Tibial artery (tissue), 4 donors: ENCODE data around the gene SLC3A2.

Experiments
- DNase-seq, 2 donors: peaks; one replicate each; pipeline ENCODE4 v3.0.0-alpha.2; 2019
- H3K27ac ChIP-seq, 2 donors: fragments of 200-600 bp; sonication (generic) in 1 of 2; 1 replicate in 1 of 2; 2 replicates in 1 of 2; pipeline ENCODE4 v1.5.1; 2018 to 2019; ENCODE audit warnings: mild to moderate bottlenecking in 1 of 2
- H3K27me3 ChIP-seq, 2 donors: fragments of 200-600 bp; sonication (generic) in 1 of 2; one replicate each; pipeline versions ENCODE4 v1.5.1 to v1.6.0; 2016 to 2019
- H3K36me3 ChIP-seq, 3 donors: fragments of 200-600 bp; sonication (generic) in 2 of 3; one replicate each; pipeline ENCODE4 v1.5.1; 2016 to 2019; ENCODE audit warnings: mild to moderate bottlenecking in 2 of 3
- H3K4me1 ChIP-seq, 4 donors: fragments of 200-600 bp; sonication (generic) in 2 of 4; 1 replicate in 3 of 4; 2 replicates in 1 of 4; pipeline ENCODE4 v1.5.1; 2016 to 2019
- H3K4me3 ChIP-seq, 2 donors: fragments of 200-600 bp; sonication (generic) in 1 of 2; 1 replicate in 1 of 2; 2 replicates in 1 of 2; pipeline ENCODE4 v1.5.1; 2018 to 2019; ENCODE audit warnings: mild to moderate bottlenecking in 2 of 2
- H3K9me3 ChIP-seq, 3 donors: fragments of 200-600 bp; sonication (generic) in 1 of 3; one replicate each; pipeline ENCODE4 v1.5.1; 2016 to 2019
- CTCF ChIP-seq, 2 experiments: fragments of 200-600 bp in 1 of 2; fragments of 450-650 bp in 1 of 2; IDR thresholded peaks; one replicate each; pipeline ENCODE4 v1.5.1; 2017 to 2019; ENCODE audit warnings: antibody characterized with exemption in 2 of 2, mild to moderate bottlenecking in 1 of 2, moderate library complexity in 1 of 2
- intact Hi-C: fragments of 100-400 bp; cut with DNase I; formaldehyde crosslinking; loops from one replicate; pipeline ENCODE4 v1.15.0; 2023; ENCODE audit warnings: low total_unique reads

Gene SLC3A2

GRCh38 chr11:62882431-62882749, 1.7 kb downstream of the SLC3A2 start:
- peak overlapping the region; percentile 78 to 94 for H3K4me3 ChIP-seq
- peaks cover 0 to 63% (median 51%) of the 10 kb centered on the region in 4 donors for H3K4me1 ChIP-seq
- no peak for TF ChIP-seq CTCF (IDR thresholded peaks at IDR 0.05)
- no peaks in the 10 kb centered on the region for H3K9me3 ChIP-seq
- H3K27me3 ChIP-seq: no peaks in the 10 kb centered on the region
- H3K36me3 ChIP-seq: peaks cover 49 to 52% (median 50%) of the 10 kb centered on the region in 3 donors
- no peak for DNase-seq
- intact Hi-C loops: no loop called here
- H3K27ac ChIP-seq: peak overlapping the region; percentile 95 to 99

- Histone ChIP-seq H3K4me3 (peak overlapping the region; percentile 78 to 94), H3K36me3 (peaks cover 54 to 58% (median 56%) of the 10 kb centered on the region in 3 donors), H3K9me3 (no peaks in the 10 kb centered on the region), H3K4me1 (peaks cover 0 to 63% (median 52%) of the 10 kb centered on the region in 4 donors), H3K27ac (peak overlapping the region; percentile 95 to 99), H3K27me3 (no peaks in the 10 kb centered on the region)
- TF ChIP-seq CTCF (IDR thresholded peaks at IDR 0.05): no peak
- intact Hi-C loops: no loop called here
- no peak for DNase-seq
Measured at GRCh38 chr11:62882788-62883501, 2.2 kb downstream of the SLC3A2 start.

GRCh38 chr11:62883673-62884072, 3.0 kb downstream of the SLC3A2 start:
- Histone ChIP-seq H3K4me3 (peak overlapping the region in 1 of 2 donors; percentile 94), H3K4me1 (peaks cover 0 to 58% (median 49%) of the 10 kb centered on the region in 4 donors), H3K9me3 (no peaks in the 10 kb centered on the region), H3K27ac (peak overlapping the region; percentile 95 to 99), H3K27me3 (no peaks in the 10 kb centered on the region), H3K36me3 (peaks cover 62 to 65% (median 63%) of the 10 kb centered on the region in 3 donors)
- intact Hi-C loops: no loop called here
- no peak for DNase-seq
- no peak for TF ChIP-seq CTCF (IDR thresholded peaks at IDR 0.05)

- peak overlapping the region in 1 of 2 donors; percentile 20 for H3K27ac ChIP-seq
Measured at GRCh38 chr11:62885137-62885750, 4.5 kb downstream of the SLC3A2 start.

GRCh38 chr11:62888406-62888805, 7.7 kb downstream of the SLC3A2 start:
- no peak for DNase-seq
- peaks cover 61 to 66% (median 62%) of the 10 kb centered on the region in 3 donors for H3K36me3 ChIP-seq
- no peaks in the 10 kb centered on the region for H3K9me3 ChIP-seq
- intact Hi-C loops: no loop called here
- peaks cover 0 to 42% (median 27%) of the 10 kb centered on the region in 4 donors for H3K4me1 ChIP-seq
- H3K4me3 ChIP-seq: no peak overlapping the region
- no peak for TF ChIP-seq CTCF (IDR thresholded peaks at IDR 0.05)
- no peaks in the 10 kb centered on the region for H3K27me3 ChIP-seq
- H3K27ac ChIP-seq: no peak overlapping the region

More at GRCh38 chr11:62885137-62885750, 4.5 kb downstream of the SLC3A2 start:
- no peak for TF ChIP-seq CTCF (IDR thresholded peaks at IDR 0.05)
- no peak overlapping the region for H3K4me3 ChIP-seq
- no peaks in the 10 kb centered on the region for H3K9me3 ChIP-seq
- peaks cover 69 to 77% (median 74%) of the 10 kb centered on the region in 3 donors for H3K36me3 ChIP-seq
- no peak for DNase-seq
- intact Hi-C loops: no loop called here
- no peaks in the 10 kb centered on the region for H3K27me3 ChIP-seq
- H3K4me1 ChIP-seq: peaks cover 0 to 56% (median 41%) of the 10 kb centered on the region in 4 donors
